Activated CD8-positive, alpha-beta memory T cell treated with anti-CD3 and anti-CD28 coated beads, Interleukin-2, amount 50 U/mL, for 1 hour (primary cell): ENCODE measurements around the gene PRKD1.

ENCODE experiments used
- DNase-seq: peaks from one replicate; pipeline ENCODE4 v3.0.0-alpha.2; 2020; ENCODE audit errors: extremely low read depth

Gene PRKD1

DNA sequence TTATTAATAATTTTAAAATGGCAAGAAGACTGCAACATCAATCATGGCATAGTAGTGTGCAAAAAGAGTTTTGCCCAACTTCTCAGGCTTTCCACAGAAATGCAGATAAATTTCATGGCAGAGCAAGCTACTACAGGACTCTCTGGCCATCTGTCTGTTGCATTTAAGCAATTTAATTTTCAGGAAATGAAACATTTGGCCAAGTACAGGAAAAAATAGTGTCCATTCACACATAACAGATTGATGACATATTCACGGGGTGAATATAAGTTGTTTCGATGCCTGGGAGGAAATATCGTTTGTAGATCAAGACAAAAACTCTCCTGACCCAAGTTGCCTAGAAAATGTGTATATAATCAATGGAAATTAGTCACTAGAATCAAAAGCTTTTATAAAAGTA is 324.0 kb downstream of the PRKD1 start:
- no peak for DNase-seq

DNA sequence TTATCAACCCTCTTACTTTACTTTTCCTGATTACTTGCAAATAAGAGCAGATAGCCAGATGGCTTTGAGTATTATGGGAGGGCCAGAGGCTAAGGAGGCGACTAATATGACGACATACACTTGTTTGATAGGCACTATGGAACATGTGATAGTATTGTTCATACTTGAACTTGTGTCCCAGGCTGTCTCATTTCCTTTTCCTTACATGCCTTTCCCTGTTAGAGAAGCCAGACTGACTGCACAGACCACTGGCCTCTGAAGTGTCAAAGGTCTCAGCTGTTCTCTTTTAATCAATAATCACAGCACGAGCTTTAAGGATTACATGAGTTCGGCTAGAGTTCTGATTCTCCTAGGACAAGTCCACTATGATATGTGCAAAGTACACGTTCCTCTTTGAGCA is 326.0 kb downstream of the PRKD1 start:
- DNase-seq: no peak

DNA sequence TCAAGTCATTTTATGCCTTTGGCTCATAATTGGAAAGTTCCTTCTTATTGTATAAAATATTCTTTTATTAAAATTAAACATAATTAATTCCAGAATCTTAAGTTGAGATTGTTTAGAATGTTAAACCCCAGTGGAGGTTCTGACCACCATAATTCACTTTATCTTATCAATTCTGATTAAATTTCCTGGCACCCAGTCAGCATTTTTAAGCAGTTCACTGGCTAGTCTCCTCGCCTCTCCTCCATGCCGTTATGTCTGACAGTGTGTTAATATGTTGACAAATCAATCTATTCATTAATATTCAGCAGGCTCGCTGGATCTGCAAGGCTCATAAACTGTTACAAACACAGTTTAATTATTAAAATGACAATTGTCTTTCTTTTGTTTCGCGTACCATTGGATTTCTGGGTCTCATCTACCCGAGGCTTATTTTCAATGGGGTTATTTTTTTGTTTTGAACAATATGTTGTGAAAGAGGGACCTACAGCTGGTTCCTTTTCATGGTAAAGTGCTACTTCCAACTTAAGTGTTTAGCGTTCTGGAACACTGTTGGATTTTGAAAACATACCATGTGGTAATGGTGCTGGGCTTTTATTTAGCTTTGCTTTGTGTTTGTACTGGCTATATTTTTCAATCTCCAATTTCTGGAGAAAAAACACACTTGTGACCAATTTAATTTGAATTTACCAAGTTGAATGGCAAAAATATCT is 339.7 kb downstream of the PRKD1 start:
- no peak for DNase-seq

DNA sequence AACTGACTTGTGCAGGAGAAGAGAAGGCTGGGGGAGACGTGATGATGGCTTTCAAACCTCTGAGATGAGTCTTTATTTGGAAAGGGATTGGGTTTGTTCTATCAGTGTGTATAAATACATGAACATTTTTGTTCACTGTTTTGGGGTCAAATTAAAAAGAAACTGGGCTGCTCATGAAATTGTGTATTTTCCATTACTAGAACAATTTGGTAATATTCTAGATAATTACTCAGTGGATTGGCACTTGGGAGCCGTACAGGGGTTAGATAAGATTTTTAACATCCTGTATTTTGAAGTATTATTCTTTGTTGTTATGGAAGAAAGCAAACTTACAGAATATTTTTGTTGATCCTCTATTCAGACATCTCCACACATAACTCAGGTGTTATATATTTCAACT is 340.6 kb downstream of the PRKD1 start:
- no peak for DNase-seq

DNA sequence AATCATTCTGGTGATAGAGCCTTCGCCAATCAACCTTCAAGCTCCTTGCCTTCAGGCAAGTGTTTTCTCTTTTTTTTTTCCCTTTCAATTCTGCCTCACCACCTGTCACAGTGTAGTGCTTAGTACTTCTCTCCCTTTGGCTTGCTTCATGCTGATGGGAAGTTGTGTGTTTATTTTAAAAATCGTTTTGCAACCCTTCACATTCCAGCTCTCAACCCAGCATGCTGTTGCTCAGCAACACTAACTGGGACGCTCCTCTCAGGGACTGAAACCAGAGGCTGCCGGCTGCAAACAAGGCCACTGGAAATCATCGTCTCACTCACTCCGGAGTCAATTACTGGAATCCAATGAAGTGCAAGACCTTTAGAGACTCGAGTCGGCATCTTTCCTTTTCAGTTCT is 342.7 kb downstream of the PRKD1 start:
- DNase-seq: no peak

DNA sequence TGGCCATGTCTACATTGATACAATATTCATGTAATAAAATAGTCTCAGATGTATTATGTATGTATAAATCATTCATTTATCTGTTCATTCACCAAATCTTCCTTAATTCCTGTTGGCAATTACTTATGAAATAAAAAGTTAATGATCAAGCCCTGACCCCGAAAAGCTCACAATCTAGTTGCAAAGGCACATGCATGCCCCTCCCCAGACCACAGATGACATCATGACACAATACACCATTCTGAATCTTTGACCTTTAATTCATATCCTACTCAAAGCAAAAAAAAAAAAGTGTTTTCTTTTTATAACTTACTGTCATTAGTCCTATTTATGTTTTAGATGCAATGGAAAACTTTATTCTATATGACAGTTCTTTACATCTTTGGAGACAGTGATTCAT is 346.9 kb downstream of the PRKD1 start:
- no peak for DNase-seq

DNA sequence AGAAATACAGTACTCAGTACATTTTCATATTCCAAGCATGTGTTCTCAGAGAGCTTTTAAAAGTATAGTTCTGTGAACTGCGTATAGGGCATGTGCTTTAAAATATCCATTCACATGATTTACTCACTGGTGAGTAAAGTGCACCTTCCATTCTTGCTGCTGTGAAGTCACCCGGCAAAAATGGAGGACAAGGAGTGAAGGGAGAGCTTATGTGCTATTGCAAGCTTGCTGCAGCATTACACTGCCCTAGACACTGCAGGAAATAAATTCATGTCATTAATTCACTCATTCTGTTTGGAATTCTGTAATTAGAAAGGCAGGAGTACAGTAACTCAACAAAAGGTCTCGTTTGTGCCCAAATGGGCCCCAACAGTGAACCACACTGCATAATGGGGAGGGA is 347.8 kb downstream of the PRKD1 start:
- DNase-seq: no peak

DNA sequence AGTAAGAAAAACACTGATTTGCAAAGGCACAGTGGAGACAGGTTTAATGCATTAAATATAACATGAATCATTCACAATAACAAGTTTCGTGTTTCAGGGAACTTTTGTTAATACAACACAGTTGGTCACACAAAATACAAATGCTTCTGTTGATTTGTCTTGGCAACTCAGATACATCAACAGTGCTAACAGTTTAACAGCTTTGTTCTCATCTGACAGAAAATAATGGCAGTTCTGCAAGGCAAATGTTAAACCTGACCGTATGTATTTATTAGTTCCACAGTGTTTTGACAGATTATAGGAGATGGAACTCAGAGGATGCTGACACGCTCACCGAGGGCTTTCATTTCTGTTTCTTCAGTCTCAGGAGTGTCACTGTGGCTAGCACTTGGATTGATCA is 350.7 kb downstream of the PRKD1 start:
- DNase-seq: no peak

DNA sequence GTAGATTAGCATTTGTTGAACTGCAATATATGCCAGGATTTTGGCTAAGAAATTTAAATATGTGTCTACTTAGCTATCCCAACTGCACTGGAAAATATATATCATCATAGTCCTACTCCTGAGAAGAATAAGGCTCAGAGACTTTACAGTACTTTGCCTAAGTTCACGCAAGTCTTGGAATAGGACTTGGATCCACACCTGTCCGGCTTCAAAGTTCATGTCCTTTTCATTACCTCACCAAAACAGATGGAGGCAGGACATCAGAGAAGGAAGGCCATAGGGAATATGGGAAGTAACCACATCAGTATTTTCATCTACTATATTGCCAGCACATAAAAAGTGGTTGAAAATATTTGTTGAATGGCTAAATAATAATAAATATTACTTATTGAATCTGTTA is 358.5 kb downstream of the PRKD1 start:
- no peak for DNase-seq

DNA sequence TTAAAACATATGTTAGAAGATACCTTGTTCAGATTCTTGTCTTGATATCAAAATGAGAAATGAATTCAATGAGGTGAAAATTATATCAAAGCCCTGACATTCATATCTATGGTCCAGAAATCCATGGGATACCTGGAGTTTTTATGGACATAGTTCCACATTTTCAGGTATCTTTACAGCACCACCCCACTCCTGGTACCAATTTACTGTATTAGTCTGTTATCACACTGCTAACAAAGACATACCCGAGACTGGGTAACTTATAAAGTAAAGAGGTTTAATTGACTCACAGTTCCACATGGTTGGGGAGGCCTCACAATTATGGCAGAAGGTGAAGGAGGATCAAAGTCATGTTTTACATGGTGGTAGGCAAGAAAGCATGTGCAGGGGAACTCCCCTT is 361.5 kb downstream of the PRKD1 start:
- no peak for DNase-seq

DNA sequence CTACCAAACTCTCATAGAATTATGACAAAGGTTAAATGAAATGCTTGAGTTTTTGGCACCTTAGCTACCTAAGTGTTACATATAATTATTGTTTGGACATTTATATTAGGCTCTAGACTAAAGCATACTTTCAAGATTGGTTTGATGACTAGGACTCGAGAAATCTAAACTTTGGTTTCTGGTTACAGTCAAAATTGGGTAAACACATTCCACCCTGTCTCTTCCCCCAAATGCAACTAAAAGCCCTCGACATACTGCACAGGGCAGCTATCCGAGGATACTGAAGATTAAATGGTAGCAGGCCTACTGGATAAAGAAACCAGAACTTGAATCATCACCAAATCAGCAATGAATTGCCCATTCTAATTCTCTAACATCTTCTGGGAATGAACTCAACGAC is 369.1 kb downstream of the PRKD1 start:
- DNase-seq: no peak

DNA sequence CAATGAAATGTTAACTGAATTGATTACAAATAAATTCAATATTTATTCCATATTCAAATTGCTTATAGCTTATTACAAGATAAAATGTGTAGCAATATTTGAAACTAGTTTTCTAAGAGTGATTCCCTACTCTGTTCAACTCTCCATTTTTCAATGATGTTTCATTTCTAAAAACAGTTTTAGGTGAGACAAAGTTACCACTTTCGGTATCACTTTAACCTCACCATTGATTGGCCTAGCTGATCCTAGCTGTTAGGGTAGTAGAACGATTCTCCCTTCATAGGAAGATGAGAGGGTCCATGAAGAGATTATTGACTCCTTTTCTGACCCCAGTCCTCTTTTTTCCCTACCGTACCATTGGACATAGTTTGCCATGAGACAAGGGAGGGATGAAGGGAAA is 373.3 kb downstream of the PRKD1 start:
- DNase-seq: no peak

DNA sequence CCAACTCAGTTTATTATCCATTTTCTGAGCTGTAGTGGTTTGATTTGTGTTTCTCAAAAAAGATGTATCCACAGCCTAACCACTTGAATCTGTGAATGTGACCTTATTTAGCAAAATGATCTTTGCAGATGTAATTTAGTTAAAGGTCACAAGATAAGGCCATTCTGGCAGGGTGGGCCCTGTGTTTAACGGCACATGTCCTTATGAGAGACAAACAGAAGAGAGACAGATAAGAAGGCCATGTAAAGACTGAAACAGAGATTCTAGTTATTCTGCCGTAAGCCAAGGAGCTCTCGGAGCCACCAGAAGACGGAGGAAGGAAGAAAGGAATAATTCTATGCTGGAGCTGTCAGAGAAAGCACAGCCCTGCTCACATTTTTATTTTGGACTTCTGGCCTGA is 374.2 kb downstream of the PRKD1 start:
- no peak for DNase-seq

DNA sequence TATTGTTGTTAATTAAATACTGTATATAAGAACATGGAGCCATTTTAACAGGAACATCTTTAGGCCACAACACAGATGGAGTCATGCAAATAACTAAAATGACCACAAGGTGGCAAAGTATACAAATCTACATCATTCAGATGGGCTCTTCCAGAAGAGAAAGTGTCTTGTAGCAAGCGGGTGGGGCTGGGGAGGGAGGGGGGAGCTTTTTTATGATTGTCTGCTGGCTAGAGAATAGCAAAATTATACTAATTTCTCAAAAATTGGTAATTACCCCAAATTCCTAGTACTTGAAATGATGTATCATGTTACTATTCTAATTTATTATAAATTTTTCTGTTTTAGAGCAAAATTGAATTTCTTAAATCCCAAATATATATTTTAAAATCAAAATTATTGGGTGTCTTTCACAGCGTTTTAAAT is 378.7 kb downstream of the PRKD1 start:
- DNase-seq: no peak

DNA sequence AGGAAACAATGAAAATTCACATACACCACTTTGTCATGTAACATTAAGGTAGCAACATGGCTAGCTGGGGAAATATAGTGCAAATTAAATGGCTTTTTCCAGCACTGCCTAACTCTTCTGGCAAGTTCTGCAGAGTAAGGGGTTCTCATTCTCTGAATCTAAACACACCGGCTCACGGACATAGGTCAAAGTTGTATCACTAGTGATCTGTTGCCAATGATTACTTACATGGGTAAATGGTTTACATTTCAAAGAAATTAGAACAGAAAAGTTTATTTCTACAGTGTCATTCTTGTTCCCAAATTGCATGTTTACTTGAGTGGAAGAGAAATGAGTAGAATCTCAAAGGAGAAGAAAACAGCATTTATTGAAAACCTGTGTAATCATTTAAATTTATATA is 381.9 kb downstream of the PRKD1 start:
- no peak for DNase-seq

DNA sequence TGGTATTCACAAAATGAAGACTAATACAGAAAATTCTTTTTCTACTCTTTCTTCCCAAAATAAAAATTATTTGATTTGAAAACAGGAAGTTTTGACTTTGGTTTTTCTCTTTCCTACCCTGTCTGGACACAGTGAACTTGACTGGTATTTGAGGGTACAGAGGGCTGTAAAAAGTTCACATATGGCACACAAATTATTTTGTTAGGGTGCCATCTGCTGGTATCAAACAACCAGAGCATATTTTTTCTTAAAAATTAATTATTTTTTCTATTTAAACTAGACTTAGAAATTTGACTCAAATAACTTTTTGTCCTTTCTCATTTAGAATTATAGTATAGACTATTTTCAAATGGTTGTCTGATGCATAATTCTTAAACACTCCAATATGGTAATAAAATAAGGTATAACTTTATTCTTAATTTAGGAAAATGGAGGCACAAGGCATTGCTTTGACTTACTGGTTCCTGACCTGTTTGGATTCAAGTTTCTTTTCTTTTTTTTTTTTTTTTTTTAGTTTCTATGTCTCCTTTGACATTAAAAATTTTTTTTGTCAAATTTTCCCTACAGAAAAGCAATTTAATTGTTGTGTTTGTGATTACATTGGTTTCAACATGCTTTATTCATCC is 390.6 kb downstream of the PRKD1 start:
- no peak for DNase-seq

DNA sequence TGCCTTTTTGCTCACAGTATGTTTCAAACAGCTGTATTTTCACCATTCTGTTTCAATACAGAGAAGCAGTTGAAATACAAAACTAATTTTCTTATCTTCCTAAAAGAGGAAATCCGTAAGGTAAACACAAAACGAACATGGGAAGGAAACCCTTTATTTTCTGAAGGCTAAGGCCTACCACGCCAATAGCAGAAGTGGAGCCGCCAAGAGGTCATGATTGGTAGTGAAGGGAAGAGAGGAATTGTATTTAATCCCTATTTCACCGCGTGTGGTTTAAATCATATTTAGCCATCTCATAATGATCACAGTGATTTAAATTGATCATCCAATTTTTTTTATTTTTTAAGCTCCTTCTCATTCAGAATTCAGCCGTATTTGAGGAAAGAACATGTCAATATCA is 398.2 kb downstream of the PRKD1 start:
- no peak for DNase-seq

DNA sequence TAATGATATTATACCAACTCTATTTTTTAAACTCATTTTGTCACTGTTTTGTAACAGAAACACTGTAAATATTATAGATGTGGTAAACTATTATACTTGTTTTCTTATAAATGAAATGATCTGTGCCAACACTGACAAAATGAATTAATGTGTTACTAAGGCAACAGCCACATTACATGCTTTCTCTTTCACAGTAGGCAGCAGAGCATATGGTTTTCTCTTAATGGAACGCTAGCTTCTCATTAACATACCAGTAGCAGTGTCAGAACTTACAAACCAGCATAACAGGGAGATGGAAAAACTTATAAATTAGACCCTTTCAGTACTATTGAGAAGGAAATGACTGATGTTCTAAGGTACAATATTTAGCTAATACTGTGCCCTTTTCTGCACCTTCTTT is 398.8 kb downstream of the PRKD1 start:
- no peak for DNase-seq

DNA sequence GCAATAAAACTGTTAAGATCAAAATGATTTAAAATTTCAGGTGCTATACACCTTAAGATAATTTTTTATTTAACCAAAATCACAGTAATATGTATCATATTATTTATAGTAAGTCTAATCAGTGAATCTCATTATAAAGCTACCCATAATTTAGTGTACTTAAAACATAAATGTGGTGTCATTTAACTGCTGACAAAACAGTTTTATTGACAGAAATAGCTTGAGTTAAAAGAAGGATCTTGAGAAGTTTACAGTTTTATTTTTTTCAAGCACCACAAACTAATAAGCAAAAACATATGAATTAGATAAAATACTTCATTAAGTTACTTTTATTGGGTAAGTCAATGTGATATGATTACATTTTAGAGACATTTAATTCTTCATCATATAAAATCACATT is 400.4 kb downstream of the PRKD1 start:
- no peak for DNase-seq
